Small intestine (tissue), 7 donors: Measurements from ENCODE around the gene SGCG. TPM values are rescaled to one million over a fixed set of nuclear protein-coding genes. Genes with fewer than 3 reads are reported as not detected.
A peak's percentile ranks its signal among the peaks of the same experiment; 100 is the strongest.

Experiments
- DNase-seq, 2 donors: peaks; one replicate each; pipeline versions ENCODE4 v3.0.0 to v3.0.0-alpha.2; 2013
- FAIRE-seq: peaks from 2 replicates; lab custom pipeline; 2012; peaks lifted over from hg19 to GRCh38; lab: Jason Lieb, UNC
- H3K27ac ChIP-seq, 3 donors: one replicate each; pipeline ENCODE4 v1.5.1; 2013; ENCODE audit warnings: low read length in 2 of 3, mild to moderate bottlenecking in 2 of 3, control low read depth in 1 of 3, inconsistent platforms in 1 of 3, low read depth in 1 of 3, moderate library complexity in 1 of 3
- H3K27me3 ChIP-seq, 3 donors: one replicate each; pipeline ENCODE4 v1.6.1; 2013; ENCODE audit warnings: low read length in 3 of 3, inconsistent platforms in 1 of 3; ENCODE audit not compliant: control insufficient read depth in 3 of 3, insufficient read depth in 3 of 3
- H3K36me3 ChIP-seq, 3 donors: one replicate each; pipeline ENCODE4 v1.6.1; 2013; ENCODE audit warnings: low read length in 3 of 3, inconsistent platforms in 1 of 3, low read depth in 1 of 3, mild to moderate bottlenecking in 1 of 3, moderate library complexity in 1 of 3; ENCODE audit not compliant: control insufficient read depth in 3 of 3, insufficient read depth in 2 of 3
- H3K4me1 ChIP-seq, 3 donors: one replicate each; pipeline ENCODE4 v1.6.1; 2013; ENCODE audit warnings: low read length in 2 of 3, inconsistent platforms in 1 of 3, low read depth in 1 of 3, mild to moderate bottlenecking in 1 of 3, moderate library complexity in 1 of 3; ENCODE audit not compliant: control insufficient read depth in 3 of 3, insufficient read depth in 2 of 3
- H3K4me3 ChIP-seq, 3 donors: one replicate each; pipeline ENCODE4 v1.5.1; 2013; ENCODE audit warnings: low read length in 3 of 3, control low read depth in 1 of 3, inconsistent platforms in 1 of 3, low read depth in 1 of 3, mild to moderate bottlenecking in 1 of 3, moderate library complexity in 1 of 3
- H3K9me3 ChIP-seq, 2 donors: one replicate each; pipeline ENCODE4 v1.6.1; 2013; ENCODE audit warnings: low read depth in 1 of 2, low read length in 1 of 2; ENCODE audit not compliant: control insufficient read depth in 2 of 2, insufficient read depth in 1 of 2
- WGBS, 3 donors: extraction: QIAGEN DNeasy Blood & Tissue Kit; methylation state at CpG; one replicate each; pipeline ENCODE4 v1.1.7; 2013; 5-methylcytosine and 5-hydroxymethylcytosine counted together
- polyA plus RNA-seq, 4 donors: library from polyadenylated mRNA; stranded (reverse) in 3 of 4; unstranded in 1 of 4; fragments of 200-250 nt in 3 of 4; fragments of 120-200 nt in 1 of 4; gene quantifications; one replicate each; pipeline versions ENCODE4 v1.2.1 to v1.2.3, GENCODE V29; 2013
- donor health status: healthy with polysubstance abuse.
- donor health status: control.
- donor health status: control.
- donor health status: Bipolar disorder and iron deficiency.
- donor health status: healthy.

SGCG gene
- polyA plus RNA-seq, 4 donors = 0.35 to 0.43 TPM; not detected in 2

DNA sequence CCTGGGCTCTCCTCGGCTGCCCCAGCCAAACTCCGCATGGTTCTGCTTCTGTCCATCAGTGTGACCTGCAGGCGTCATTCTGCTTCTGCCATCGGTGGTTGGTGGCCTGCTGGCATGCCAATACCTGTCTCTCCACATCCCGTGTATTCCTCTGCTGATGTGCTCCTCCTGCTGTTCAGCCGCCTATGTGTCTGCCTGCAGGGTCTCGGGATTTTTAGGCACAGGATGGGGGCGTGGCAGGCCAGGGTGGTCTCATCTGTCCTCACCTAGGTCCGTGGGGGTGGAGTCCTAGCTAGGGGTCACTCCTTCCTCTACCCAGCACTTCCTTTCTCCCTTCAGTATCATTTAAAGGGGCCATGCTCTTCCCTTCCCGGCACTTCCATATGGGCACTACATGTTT, 33.0 kb upstream of the SGCG start:
- FAIRE-seq (no peak), DNase-seq (no peak)
- H3K4me1 ChIP-seq = no peaks in the 10 kb centered on the region
- H3K36me3 ChIP-seq = no peaks in the 10 kb centered on the region
- WGBS, 3 donors = 66 to 75% (median 74%) methylated on average over 10 of the region's 10 CpGs
- no peak overlapping the region for H3K4me3 ChIP-seq
- H3K27me3 ChIP-seq = no peaks in the 10 kb centered on the region
- no peaks in the 10 kb centered on the region for H3K9me3 ChIP-seq
- H3K27ac ChIP-seq = no peak overlapping the region

DNA sequence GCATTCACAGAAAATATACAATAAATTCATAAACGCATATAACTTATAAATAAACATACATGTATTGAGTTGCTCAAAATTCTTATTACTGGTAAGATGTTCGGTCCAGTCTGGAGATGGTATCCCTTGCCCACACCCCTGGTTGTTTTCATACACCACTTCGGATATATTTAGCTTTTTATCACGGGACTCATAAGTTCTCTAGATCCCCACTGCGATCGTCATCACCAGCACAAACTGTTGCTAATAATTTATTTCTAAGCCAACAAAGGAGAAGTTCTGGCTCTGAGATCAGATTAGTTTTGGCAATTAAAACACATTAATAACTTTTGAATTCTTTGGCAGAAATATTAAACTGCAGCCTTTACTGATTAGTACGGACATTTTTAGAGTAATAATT, 23.0 kb upstream of the SGCG start:
- no peaks in the 10 kb centered on the region for H3K36me3 ChIP-seq
- 62 to 83% (median 78%) methylated on average over 7 of the region's 7 CpGs for WGBS, 3 donors
- no peak overlapping the region for H3K4me3 ChIP-seq
- H3K4me1 ChIP-seq = no peaks in the 10 kb centered on the region
- H3K9me3 ChIP-seq = peaks cover 0 to 6% of the 10 kb centered on the region in 2 donors
- FAIRE-seq (no peak), DNase-seq (no peak)
- no peak overlapping the region for H3K27ac ChIP-seq
- H3K27me3 ChIP-seq = peaks cover 0 to 17% (median 10%) of the 10 kb centered on the region in 3 donors

DNA sequence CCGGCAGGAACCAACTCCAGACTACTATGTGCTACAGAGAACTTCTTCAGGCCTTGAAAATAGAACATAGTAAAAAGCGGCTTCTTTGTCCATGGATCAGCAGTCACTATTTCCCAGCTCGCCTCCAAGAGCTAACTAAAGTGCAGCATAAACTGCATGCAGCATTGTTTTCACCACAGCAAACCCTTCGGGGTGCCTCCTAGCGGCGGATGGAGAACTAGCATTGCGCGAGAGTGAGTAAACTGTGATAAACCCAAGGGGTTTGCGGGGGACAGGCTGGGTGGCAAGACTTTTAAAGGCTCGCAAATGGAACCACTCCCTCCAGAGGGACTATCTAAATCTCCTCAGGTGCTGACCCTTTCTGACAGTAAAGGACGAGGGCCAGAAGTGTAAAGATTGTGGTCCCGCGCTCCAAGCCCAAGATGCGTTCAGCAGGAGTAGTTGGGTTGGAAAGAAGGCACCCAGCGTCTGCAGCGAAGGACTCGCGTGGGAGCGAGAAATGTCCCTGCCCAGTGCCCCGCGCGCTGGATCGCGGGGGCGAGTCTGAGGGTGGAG, 21.5 kb upstream of the SGCG start:
- H3K36me3 ChIP-seq = no peaks in the 10 kb centered on the region
- H3K4me1 ChIP-seq = no peaks in the 10 kb centered on the region
- peaks cover 0 to 6% of the 10 kb centered on the region in 2 donors for H3K9me3 ChIP-seq
- peaks cover 0 to 17% (median 10%) of the 10 kb centered on the region in 3 donors for H3K27me3 ChIP-seq
- WGBS, 3 donors = 8 to 15% (median 11%) methylated on average over 24 to 25 of the region's 25 CpGs
- H3K27ac ChIP-seq = no peak overlapping the region
- FAIRE-seq (no peak), DNase-seq (peak; percentile 9 to 33)
- H3K4me3 ChIP-seq = peak overlapping the region in 1 of 3 donors; percentile 24

DNA sequence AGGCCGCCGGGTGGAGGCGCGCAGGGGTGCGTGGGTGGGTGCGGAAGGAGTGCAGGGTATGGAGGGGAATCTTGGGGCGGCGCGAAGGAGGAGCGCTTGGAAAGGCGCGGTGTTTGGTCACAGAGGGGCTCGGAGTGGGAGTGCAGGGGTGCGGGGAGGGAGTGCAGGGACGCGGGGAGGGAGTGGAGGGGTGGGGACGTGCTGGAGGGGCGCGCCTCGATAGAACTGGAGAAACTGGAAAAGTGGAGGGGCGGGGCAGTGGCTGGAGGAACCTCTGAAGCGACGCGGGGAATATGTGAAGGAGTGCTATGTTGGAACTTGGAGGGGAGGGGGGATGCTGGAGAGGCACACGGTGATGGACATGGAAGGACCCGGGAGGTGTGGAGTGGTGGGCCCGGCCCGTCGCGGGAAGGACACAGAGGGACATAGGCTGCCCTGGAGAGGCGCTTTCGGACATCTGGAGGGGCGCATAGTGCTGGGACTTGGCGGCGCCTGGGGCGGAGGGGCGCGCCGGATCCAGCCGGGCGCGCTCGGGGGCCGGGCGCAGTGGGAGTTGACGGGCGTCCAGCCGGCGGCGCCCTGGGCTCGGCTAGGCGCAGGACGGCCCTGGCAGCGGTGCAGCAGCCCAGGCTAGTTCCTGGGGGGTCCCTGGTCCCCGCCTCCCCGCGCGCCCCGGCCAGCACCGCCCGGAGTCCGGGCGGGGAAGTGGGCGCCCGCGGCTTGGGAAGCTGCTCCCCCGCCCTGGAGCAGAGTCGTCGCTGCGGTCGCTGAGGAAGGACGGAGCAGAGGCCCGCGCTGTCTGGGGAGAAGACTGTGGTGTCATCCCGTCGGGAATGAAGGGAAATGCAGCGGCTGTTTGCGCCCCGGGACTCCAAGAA, 20.8 kb upstream of the SGCG start:
- H3K4me3 ChIP-seq = peak overlapping the region in 1 of 3 donors; percentile 24
- 3 to 9% (median 7%) methylated on average over 41 to 79 of the region's 79 CpGs for WGBS, 3 donors
- peaks cover 0 to 4% of the 10 kb centered on the region in 2 donors for H3K9me3 ChIP-seq
- H3K27ac ChIP-seq = no peak overlapping the region
- FAIRE-seq = no peak
- H3K4me1 ChIP-seq = no peaks in the 10 kb centered on the region
- H3K27me3 ChIP-seq = peaks cover 0 to 17% (median 10%) of the 10 kb centered on the region in 3 donors
- DNase-seq = peak in 1 of 2 donors; percentile 6
- H3K36me3 ChIP-seq = no peaks in the 10 kb centered on the region

DNA sequence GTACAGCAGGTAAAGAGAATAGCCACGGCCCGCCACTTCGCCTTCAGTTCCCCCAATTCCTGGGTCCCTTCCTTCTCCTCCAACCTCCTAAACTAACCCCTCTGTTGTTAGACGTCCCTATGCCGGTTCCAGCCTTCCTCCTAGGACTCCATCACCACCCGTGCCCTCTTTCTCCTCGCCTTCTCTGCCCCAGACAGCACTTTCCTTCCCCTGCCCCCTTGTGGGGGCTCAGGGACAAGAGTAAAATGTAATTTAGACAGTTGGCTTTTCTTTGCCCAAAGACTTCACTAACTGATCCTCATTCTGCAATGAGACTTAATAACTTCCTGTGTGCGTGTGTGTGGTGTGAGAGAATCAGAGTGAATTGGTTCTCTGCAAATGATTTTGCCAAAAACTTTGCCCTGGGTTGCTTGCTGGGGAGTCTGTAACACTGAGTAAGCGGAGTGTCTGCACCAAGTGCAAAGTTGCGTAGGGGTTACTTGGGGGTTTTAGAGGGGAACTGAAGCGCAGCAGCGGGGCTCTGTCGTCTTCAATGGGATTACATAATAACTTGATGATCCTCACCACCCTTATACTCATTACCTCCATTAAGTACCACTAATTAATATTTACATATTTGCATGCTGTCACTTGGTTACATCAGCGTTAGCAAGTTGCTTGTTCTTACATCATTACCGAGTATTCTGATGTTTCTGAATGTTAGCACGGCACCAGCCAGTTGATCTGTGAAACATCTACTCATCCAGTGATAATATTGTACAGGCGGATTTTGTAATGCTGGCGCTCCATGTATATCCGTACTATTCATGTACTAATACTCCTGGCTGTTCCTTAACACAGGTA, 19.9 kb upstream of the SGCG start:
- Histone ChIP-seq H3K4me3 (no peak overlapping the region), H3K36me3 (no peaks in the 10 kb centered on the region)
- 37 to 46% (median 44%) methylated on average over 19 of the region's 19 CpGs for WGBS, 3 donors

DNA sequence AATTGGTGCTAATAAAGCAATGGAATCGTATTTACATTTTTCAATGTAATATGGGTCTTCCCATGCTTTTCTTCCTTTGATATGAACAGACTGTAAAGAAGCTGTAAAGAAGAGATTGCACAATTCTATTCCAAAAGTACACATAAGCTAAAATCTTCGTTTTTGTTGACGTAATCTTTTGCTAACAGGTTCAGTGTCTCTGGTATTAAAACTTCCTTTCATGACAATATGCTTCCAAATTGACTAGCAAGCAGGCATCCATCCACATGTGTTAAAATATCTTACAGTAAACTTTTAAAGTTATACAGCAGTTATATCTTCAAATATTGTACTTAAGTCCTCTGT, 19.3 kb upstream of the SGCG start:
- 67 to 73% (median 67%) methylated on average over 3 of the region's 3 CpGs for WGBS, 3 donors
- DNase-seq (no peak), FAIRE-seq (no peak)
- Histone ChIP-seq H3K27me3 (peaks cover 0 to 17% (median 10%) of the 10 kb centered on the region in 3 donors), H3K9me3 (peaks cover 0 to 4% of the 10 kb centered on the region in 2 donors), H3K27ac (no peak overlapping the region), H3K4me3 (no peak overlapping the region), H3K4me1 (no peaks in the 10 kb centered on the region), H3K36me3 (no peaks in the 10 kb centered on the region)

More for the DNA sequence above, 19.9 kb upstream of the SGCG start:
- Histone ChIP-seq H3K9me3 (peaks cover 0 to 4% of the 10 kb centered on the region in 2 donors), H3K4me1 (no peaks in the 10 kb centered on the region), H3K27me3 (peaks cover 0 to 17% (median 10%) of the 10 kb centered on the region in 3 donors), H3K27ac (no peak overlapping the region)
- FAIRE-seq (no peak), DNase-seq (peak in 1 of 2 donors; percentile 2)

DNA sequence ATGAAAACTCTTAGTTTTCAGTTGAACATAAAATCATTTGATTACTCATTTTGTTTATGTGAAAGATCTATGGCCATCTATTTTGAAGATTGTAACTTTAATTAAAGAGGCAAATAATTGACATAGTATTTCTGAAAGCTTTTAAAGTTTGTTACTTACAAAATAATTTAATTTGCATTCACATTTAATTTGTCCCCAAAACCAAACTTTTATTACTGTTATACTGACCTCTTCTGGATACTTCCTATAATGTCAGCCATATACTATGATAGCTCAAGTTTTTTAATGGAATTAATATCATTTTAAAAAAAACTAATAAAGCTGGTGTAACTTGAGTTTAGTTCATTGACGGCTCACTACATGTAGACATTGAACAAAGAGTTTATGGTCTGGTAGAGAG, 4.9 kb upstream of the SGCG start:
- Histone ChIP-seq H3K9me3 (no peaks in the 10 kb centered on the region), H3K27ac (no peak overlapping the region), H3K27me3 (no peaks in the 10 kb centered on the region), H3K4me1 (no peaks in the 10 kb centered on the region), H3K36me3 (no peaks in the 10 kb centered on the region), H3K4me3 (no peak overlapping the region)
- FAIRE-seq = peak; percentile 41
- DNase-seq = no peak
- WGBS, 3 donors = 0 to 50% (median 11%) methylated on average over 1 of the region's 1 CpG

DNA sequence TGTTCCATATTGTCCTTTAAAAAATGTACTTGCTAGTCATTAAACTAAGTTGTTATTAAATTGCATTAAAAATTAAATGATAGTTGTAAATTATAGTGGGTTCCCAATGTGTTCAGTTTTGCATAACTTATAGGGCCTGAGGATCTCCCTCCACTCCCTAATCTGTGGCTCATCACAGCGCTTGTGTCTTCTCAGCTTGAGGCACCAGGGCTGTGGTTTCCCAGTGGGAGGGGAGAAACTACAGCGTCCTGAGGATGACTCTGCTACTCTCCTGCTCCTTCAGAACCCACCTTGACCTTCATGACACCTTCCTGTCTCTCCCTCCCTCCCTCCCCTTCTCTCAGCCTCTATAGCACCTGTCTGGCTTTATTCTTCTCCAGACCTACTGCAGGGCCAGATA, 1.4 kb downstream of the SGCG start:
- no peak overlapping the region for H3K27ac ChIP-seq
- H3K4me3 ChIP-seq = no peak overlapping the region
- no peaks in the 10 kb centered on the region for H3K27me3 ChIP-seq
- H3K4me1 ChIP-seq = no peaks in the 10 kb centered on the region
- FAIRE-seq (no peak), DNase-seq (no peak)
- no peaks in the 10 kb centered on the region for H3K9me3 ChIP-seq
- no peaks in the 10 kb centered on the region for H3K36me3 ChIP-seq
- WGBS, 3 donors = 39 to 63% (median 53%) methylated on average over 2 of the region's 2 CpGs
